PC-3 (cell line): Measurements from ENCODE around the gene DCBLD1. TPM values are rescaled to one million over a fixed set of nuclear protein-coding genes. Genes with fewer than 3 reads are reported as not detected.

ENCODE experiments used
- ATAC-seq: fragments of 200-7000 bp; cut with Tn5 transposase; 2 replicates; pipeline ENCODE4 v1.9.1; 2020; ENCODE audit warnings: mild to moderate bottlenecking, moderate library complexity
- BruUV-seq: library from RNA; stranded (reverse); fragments of 400-500 nt; replicated peaks from 2 replicates; lab custom pipeline; 2021; lab: Mats Ljungman, UMichigan
- CTCF ChIA-PET: fragments of 300-600 bp; sonication (Branson Sonifier 250); formaldehyde crosslinking; loops from one replicate; lab custom pipeline; 2022; ENCODE audit warnings: antibody characterized with exemption; lab: Charles Lee
- POLR2A ChIA-PET: fragments of 300-600 bp; sonication (Branson Sonifier 250); formaldehyde crosslinking; loops from one replicate; lab custom pipeline; 2022; ENCODE audit warnings: antibody characterized with exemption; ENCODE audit not compliant: unreplicated experiment; lab: Charles Lee
- DNase-seq: peaks from one replicate; pipeline ENCODE4 v3.0.0-alpha.2; 2015
- H2AFZ ChIP-seq: fragments of 300-600 bp; sonication (generic); 2 replicates; pipeline ENCODE4 v1.6.0; 2016; ENCODE audit warnings: antibody characterized with exemption, low read length
- H3F3A ChIP-seq: fragments of 300-600 bp; sonication (generic); one replicate; pipeline ENCODE4 v1.6.0; 2017; ENCODE audit warnings: antibody characterized with exemption, low read length, control low read depth, mild to moderate bottlenecking; ENCODE audit not compliant: unreplicated experiment
- H3K27ac ChIP-seq: fragments of 300-600 bp; sonication (generic); 2 replicates; pipeline ENCODE4 v1.5.1; 2016; ENCODE audit warnings: mild to moderate bottlenecking, low read length
- H3K27me3 ChIP-seq: fragments of 300-600 bp; sonication (generic); 2 replicates; pipeline ENCODE4 v1.6.1; 2016; ENCODE audit warnings: low read length, mixed read lengths
- H3K36me3 ChIP-seq: fragments of 300-600 bp; sonication (generic); 2 replicates; pipeline ENCODE4 v1.6.1; 2016; ENCODE audit warnings: low read depth, mixed run types, low read length, mixed read lengths
- H3K4me1 ChIP-seq: fragments of 300-600 bp; sonication (generic); 2 replicates; pipeline ENCODE4 v1.5.1; 2016; ENCODE audit warnings: low read length; ENCODE audit not compliant: insufficient read depth
- H3K4me2 ChIP-seq: fragments of 300-600 bp; sonication (generic); 2 replicates; pipeline ENCODE4 v1.6.0; 2016; ENCODE audit warnings: low read length
- H3K4me3 ChIP-seq: fragments of 300-600 bp; sonication (generic); 2 replicates; pipeline ENCODE4 v1.5.1; 2016; ENCODE audit warnings: mild to moderate bottlenecking, low read length, mixed read lengths
- H3K79me2 ChIP-seq: fragments of 300-600 bp; sonication (generic); 2 replicates; pipeline ENCODE4 v1.6.1; 2017; ENCODE audit warnings: low read length, mixed read lengths
- H3K9ac ChIP-seq: fragments of 300-600 bp; sonication (generic); 2 replicates; pipeline ENCODE4 v1.6.0; 2016; ENCODE audit warnings: mild to moderate bottlenecking, low read length
- H3K9me2 ChIP-seq: fragments of 300-600 bp; sonication (generic); replicated peaks from 2 replicates; pipeline ENCODE4 v1.6.1; 2016; ENCODE audit warnings: mixed run types, low read length, mixed read lengths
- H3K9me3 ChIP-seq: fragments of 300-600 bp; sonication (generic); 2 replicates; pipeline ENCODE4 v1.6.1; 2016; ENCODE audit warnings: low read length, mixed read lengths
- H4K20me1 ChIP-seq: fragments of 300-600 bp; sonication (generic); 2 replicates; pipeline ENCODE4 v1.6.1; 2016; ENCODE audit warnings: low read length, mixed read lengths
- CTCF ChIP-seq: fragments of 300-600 bp; sonication (generic); conservative IDR thresholded peaks from 2 replicates; pipeline ENCODE4 v1.5.1; 2017; ENCODE audit warnings: antibody characterized with exemption, low read depth, mild to moderate bottlenecking, low read length
- EZH2 ChIP-seq: fragments of 300-600 bp; sonication (generic); IDR thresholded peaks from one replicate; pipeline ENCODE4 v1.6.1; 2017; ENCODE audit warnings: antibody characterized with exemption, mild to moderate bottlenecking, low read length; ENCODE audit not compliant: unreplicated experiment
- EZH2phosphoT487 ChIP-seq: fragments of 300-600 bp; sonication (generic); IDR thresholded peaks from 2 replicates; pipeline ENCODE4 v1.6.1; 2018; ENCODE audit warnings: mild to moderate bottlenecking, antibody characterized with exemption, low read length, borderline replicate concordance
- intact Hi-C: fragments of 100-400 bp; cut with micrococcal nuclease; formaldehyde crosslinking; loops from 2 replicates; pipeline ENCODE4 v1.9.0; 2023
- total RNA-seq: library from RNA; depleted of rRNA; stranded (reverse); fragments of >200 nt; gene quantifications from 2 replicates; pipeline ENCODE4 v1.2.3, GENCODE V29; 2014

DCBLD1 gene
- total RNA-seq, 1 experiment from 2014 or later, result 35.9 TPM

GRCh38 chr6:117548797-117549301 lies 66.4 kb downstream of the DCBLD1 start:
- no peak overlapping the region for H3K9ac ChIP-seq

GRCh38 chr6:117549611-117550010 lies 67.1 kb downstream of the DCBLD1 start:
- H3K9me2 ChIP-seq, result no peaks in the 10 kb centered on the region
- DNase-seq, result no peak
- H2AFZ ChIP-seq, result no peak overlapping the region
- no peaks in the 10 kb centered on the region for H3K9me3 ChIP-seq
- H3K36me3 ChIP-seq, result no peaks in the 10 kb centered on the region; the same call in none of the 2 replicates
- peak overlapping the region; percentile 78 for H3K4me2 ChIP-seq
- no peak for ATAC-seq
- no peak overlapping the region for H3K9ac ChIP-seq
- H4K20me1 ChIP-seq, result no peaks in the 10 kb centered on the region
- no peak overlapping the region for H3K27ac ChIP-seq
- ChIA-PET CTCF (interaction anchor here (1.1 kb wide), 1 partner anchor 100 kb away, joined by 5 read pairs; no protein-coding TSS in a partner anchor), POLR2A (no interaction called here)
- H3K27me3 ChIP-seq, result no peaks in the 10 kb centered on the region
- H3K79me2 ChIP-seq, result no peaks in the 10 kb centered on the region
- H3K4me1 ChIP-seq, result peaks cover 43% of the 10 kb centered on the region
- intact Hi-C loops, result loop anchor here (2.0 to 5.0 kb wide), 3 partner anchors 53 to 162 kb away; partner anchors contain the start of gene DCBLD1
- TF ChIP-seq CTCF (no peak), EZH2 (no peak)
- BruUV-seq, result no TSS peak
- peaks cover under 1% of the 10 kb centered on the region for H3F3A ChIP-seq
- no peak overlapping the region for H3K4me3 ChIP-seq

More at GRCh38 chr6:117548797-117549301, 66.4 kb downstream of the DCBLD1 start:
- H3K9me2 ChIP-seq, result no peaks in the 10 kb centered on the region
- no peaks in the 10 kb centered on the region for H4K20me1 ChIP-seq
- H3K36me3 ChIP-seq, result no peaks in the 10 kb centered on the region; the same call in none of the 2 replicates
- ChIA-PET POLR2A (no interaction called here), CTCF (interaction anchor here (1.1 kb wide), 1 partner anchor 99 kb away, joined by 5 read pairs; no protein-coding TSS in a partner anchor)
- H3K27ac ChIP-seq, result 0 out of 2 replicates have a peak overlapping the region, but pooled peaks have one; percentile 8
- no peak for TF ChIP-seq EZH2phosphoT487
- peak; percentile 76 for ATAC-seq
- H2AFZ ChIP-seq, result peak overlapping the region; percentile 7; the same call in 1 of the 2 replicates
- peaks cover 4% of the 10 kb centered on the region for H3F3A ChIP-seq
- H3K4me2 ChIP-seq, result peak overlapping the region; percentile 78
- H3K4me1 ChIP-seq, result peaks cover 47% of the 10 kb centered on the region
- intact Hi-C loops, result loop anchor here (2.0 to 5.0 kb wide), 3 partner anchors 52 to 162 kb away; partner anchors contain the start of gene DCBLD1
- H3K79me2 ChIP-seq, result no peaks in the 10 kb centered on the region
- DNase-seq, result peak; percentile 75
- peak overlapping the region; percentile 42 for H3K4me3 ChIP-seq
- BruUV-seq, result no TSS peak
- H3K9me3 ChIP-seq, result no peaks in the 10 kb centered on the region
- no peaks in the 10 kb centered on the region for H3K27me3 ChIP-seq

GRCh38 chr6:117550078-117550600 lies 67.7 kb downstream of the DCBLD1 start:
- ATAC-seq (no peak), DNase-seq (peak; percentile 67)
- Histone ChIP-seq H3K79me2 (no peaks in the 10 kb centered on the region), H3K9me3 (no peaks in the 10 kb centered on the region), H3K9ac (no peak overlapping the region), H3K27me3 (no peaks in the 10 kb centered on the region), H3K4me2 (peak overlapping the region; percentile 78), H3K27ac (no peak overlapping the region), H3K36me3 (no peaks in the 10 kb centered on the region; the same call in none of the 2 replicates), H3K4me1 (peaks cover 41% of the 10 kb centered on the region), H4K20me1 (no peaks in the 10 kb centered on the region), H2AFZ (no peak overlapping the region), H3F3A (no peaks in the 10 kb centered on the region), H3K9me2 (no peaks in the 10 kb centered on the region), H3K4me3 (no peak overlapping the region)
- TF ChIP-seq CTCF, result no peak
- no peak for TF ChIP-seq EZH2
- no peak for TF ChIP-seq EZH2phosphoT487
- POLR2A ChIA-PET, result no interaction called here
- intact Hi-C loops, result no loop called here
- CTCF ChIA-PET, result interaction anchor here (1.1 kb wide), 1 partner anchor 100 kb away, joined by 5 read pairs; no protein-coding TSS in a partner anchor
- no TSS peak for BruUV-seq
